ENCODE measurements around the gene ATF2. TPM values are rescaled to one million over a fixed set of nuclear protein-coding genes. Genes with fewer than 3 reads are reported as not detected.

Gene ATF2
- polyA plus RNA-seq, 6 donors from 2014 or later = 22.9 to 42.8 (median 35.4) TPM

DNA sequence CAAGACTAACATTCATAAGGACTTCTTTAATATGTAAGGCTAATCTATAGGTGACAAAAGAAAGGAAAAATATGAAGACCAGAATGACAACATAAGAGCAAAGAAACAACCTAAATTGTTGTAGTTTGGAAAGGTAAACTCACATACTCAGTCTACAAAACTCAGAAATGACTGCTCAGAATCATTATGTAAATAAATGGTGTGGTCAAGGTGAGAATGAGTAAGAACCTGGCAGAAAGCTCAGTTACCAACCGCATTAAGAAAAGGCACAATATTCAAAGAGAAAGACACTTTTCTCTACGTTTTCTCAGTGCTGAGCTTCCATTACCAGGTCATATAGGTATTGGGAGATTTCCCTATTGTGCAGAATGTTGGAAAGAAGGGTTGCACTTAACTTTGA lies 15.8 kb downstream of the ATF2 start:
- Mint-ChIP-seq H3K4me1 (peaks cover 19 to 35% (median 31%) of the 10 kb centered on the region in 3 donors), H3K27ac (peak overlapping the region in 2 of 6 donors; percentile 9 to 12), H3K9me3 (no peaks in the 10 kb centered on the region), H3K4me3 (no peak overlapping the region), H3K27me3 (no peaks in the 10 kb centered on the region), H3K36me3 (peaks cover 3 to 18% of the 10 kb centered on the region in 2 donors)
- no peak for ATAC-seq (ENCODE audit: low read depth in 2 of 2)
- DNase-seq = no peak

DNA sequence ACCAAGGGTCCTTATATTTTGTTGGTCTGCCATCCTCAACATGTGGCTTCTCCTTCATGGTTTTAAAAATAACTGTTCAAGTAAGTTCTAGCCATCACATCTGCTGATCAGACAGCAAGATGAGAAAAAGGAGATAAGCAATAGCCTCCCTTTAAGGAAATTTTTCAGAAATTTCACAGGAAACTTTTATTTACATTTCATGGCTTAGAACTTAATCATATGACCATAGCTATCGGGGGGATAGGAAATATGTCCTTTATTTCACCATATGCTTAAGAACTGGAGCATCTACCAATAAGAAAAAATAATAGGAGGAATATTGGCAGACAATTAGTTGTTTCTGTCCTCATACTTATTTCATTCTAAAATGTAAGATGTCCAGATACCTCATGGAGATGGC lies 16.2 kb downstream of the ATF2 start:
- Mint-ChIP-seq H3K4me3 (no peak overlapping the region), H3K27ac (no peak overlapping the region)

DNA sequence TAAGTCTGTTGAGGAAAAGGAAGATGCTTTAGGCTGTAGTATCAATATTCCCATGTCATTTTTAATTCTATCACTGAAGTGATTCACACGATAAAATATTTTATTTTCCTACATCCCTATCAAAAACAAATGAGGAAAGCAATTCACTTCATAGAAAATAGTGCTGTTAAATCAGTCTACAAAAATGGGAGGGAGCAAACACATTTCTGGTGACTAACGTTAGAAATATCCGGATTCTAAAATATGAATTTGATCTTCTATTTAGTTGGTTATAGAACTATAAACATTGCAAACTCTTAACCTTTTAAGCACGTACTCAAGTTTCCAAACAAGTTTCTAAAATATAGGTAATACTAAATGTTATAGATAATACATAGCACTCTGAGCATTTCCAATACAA lies 20.8 kb downstream of the ATF2 start:
- Mint-ChIP-seq H3K4me3 (no peak overlapping the region), H3K4me1 (peaks cover 26 to 36% (median 31%) of the 10 kb centered on the region in 3 donors), H3K27me3 (no peaks in the 10 kb centered on the region), H3K36me3 (peaks cover 5 to 18% of the 10 kb centered on the region in 2 donors), H3K27ac (no peak overlapping the region), H3K9me3 (no peaks in the 10 kb centered on the region)
- ATAC-seq (ENCODE audit: low read depth in 2 of 2) (no peak), DNase-seq (no peak)

More for the DNA sequence above, 16.2 kb downstream of the ATF2 start:
- H3K27me3 Mint-ChIP-seq = no peaks in the 10 kb centered on the region
- H3K4me1 Mint-ChIP-seq = peaks cover 16 to 32% (median 29%) of the 10 kb centered on the region in 3 donors
- DNase-seq (no peak), ATAC-seq (ENCODE audit: low read depth in 2 of 2) (no peak)
- no peaks in the 10 kb centered on the region for H3K9me3 Mint-ChIP-seq
- H3K36me3 Mint-ChIP-seq = peaks cover 3 to 18% of the 10 kb centered on the region in 2 donors

DNA sequence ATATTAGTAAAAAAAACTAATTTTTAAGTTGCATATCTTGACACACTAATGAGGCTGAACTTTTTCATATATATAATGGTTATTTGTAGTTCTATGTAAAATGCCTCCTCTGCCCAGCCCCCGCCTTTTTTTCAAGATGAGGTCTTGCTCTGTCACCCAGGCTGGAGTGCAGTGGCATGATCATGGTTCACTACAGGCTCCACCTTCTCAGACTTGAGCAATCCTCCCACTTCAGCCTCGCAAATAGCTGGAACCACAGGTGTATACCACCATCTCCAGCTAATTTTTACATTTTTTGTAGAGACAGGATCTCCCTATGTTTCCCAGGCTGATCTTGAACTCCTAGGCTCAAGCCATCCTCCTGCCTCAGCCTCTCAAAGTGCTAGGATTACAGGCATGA lies 24.3 kb downstream of the ATF2 start:
- Mint-ChIP-seq H3K4me1 (peaks cover 17 to 33% (median 25%) of the 10 kb centered on the region in 3 donors), H3K27me3 (no peaks in the 10 kb centered on the region), H3K36me3 (peaks cover 6% of the 10 kb centered on the region in 2 donors), H3K27ac (peak overlapping the region in 3 of 6 donors; percentile 1 to 66 (median 54)), H3K9me3 (no peaks in the 10 kb centered on the region), H3K4me3 (no peak overlapping the region)
- DNase-seq (no peak), ATAC-seq (ENCODE audit: low read depth in 2 of 2) (no peak)

DNA sequence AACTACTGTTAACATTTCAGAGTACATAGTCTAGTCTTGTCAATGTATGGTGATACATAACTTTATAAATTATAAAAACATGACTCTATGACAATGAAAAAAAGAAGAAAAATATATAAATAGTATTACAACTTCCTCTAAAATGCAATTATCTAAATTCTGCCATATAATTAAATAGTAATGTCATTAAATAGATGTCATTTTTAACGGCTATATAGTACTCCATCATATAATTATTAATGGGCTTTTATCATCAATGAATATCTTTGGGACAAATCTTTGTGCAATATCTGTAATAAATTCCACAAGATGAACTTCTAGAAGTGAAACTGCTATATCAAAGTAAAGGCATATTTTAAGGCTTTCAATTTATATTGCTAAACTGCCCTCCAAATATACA lies 24.8 kb downstream of the ATF2 start:
- no peak for DNase-seq
- Mint-ChIP-seq H3K4me3 (no peak overlapping the region), H3K36me3 (peaks cover 7 to 10% of the 10 kb centered on the region in 2 donors), H3K27me3 (no peaks in the 10 kb centered on the region), H3K27ac (no peak overlapping the region), H3K4me1 (peaks cover 18 to 37% (median 25%) of the 10 kb centered on the region in 3 donors), H3K9me3 (no peaks in the 10 kb centered on the region)
- no peak for ATAC-seq (ENCODE audit: low read depth in 2 of 2)

DNA sequence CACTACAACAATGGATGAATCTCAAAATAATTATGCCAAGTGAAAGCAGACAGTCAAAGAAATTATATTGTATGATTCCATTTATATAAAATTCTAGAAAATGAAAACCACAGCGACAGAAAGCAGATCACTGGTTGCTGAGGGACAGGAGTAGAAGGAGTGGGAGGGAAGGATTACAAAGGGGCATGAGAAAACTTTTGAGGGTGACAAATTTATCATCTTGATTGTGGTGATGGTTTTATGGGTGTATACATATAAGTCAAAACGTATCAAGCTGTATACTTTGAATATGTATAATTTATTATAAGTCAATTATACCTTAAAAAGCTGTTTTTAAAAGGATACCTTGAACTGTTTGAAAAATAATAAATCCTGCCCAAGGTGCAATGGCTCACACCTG lies 27.7 kb downstream of the ATF2 start:
- Mint-ChIP-seq H3K9me3 (no peaks in the 10 kb centered on the region), H3K4me3 (no peak overlapping the region), H3K27me3 (no peaks in the 10 kb centered on the region), H3K27ac (peak overlapping the region in 1 of 6 donors; percentile 80), H3K4me1 (peaks cover 19 to 55% (median 41%) of the 10 kb centered on the region in 3 donors), H3K36me3 (peaks cover 11% of the 10 kb centered on the region in 2 donors)
- no peak for DNase-seq
- no peak for ATAC-seq (ENCODE audit: low read depth in 2 of 2)

DNA sequence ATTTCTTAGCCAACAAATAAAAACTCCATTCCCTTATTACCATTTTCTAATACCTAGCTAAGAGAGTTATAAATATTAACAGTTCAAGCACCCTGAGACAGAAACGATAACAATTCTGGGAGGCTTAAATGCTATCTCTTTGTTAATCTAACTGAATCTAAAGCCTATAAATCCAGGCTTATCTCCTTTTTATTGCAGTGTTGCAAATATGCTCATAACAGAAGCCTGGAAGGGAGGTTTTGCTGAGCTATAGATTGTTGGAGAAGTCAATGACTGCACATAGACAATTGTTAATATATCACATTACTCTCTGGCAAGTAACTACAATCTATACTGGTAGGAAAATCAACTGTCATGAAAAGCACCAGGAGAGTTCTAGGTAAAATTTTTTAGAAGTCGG lies 30.2 kb downstream of the ATF2 start:
- H3K4me3 Mint-ChIP-seq = no peak overlapping the region
- no peak overlapping the region for H3K27ac Mint-ChIP-seq
- peaks cover 19 to 42% (median 39%) of the 10 kb centered on the region in 3 donors for H3K4me1 Mint-ChIP-seq
- H3K9me3 Mint-ChIP-seq = no peaks in the 10 kb centered on the region
- DNase-seq (no peak), ATAC-seq (ENCODE audit: low read depth in 2 of 2) (no peak)
- H3K27me3 Mint-ChIP-seq = no peaks in the 10 kb centered on the region
- H3K36me3 Mint-ChIP-seq = peaks cover 11 to 16% of the 10 kb centered on the region in 2 donors

DNA sequence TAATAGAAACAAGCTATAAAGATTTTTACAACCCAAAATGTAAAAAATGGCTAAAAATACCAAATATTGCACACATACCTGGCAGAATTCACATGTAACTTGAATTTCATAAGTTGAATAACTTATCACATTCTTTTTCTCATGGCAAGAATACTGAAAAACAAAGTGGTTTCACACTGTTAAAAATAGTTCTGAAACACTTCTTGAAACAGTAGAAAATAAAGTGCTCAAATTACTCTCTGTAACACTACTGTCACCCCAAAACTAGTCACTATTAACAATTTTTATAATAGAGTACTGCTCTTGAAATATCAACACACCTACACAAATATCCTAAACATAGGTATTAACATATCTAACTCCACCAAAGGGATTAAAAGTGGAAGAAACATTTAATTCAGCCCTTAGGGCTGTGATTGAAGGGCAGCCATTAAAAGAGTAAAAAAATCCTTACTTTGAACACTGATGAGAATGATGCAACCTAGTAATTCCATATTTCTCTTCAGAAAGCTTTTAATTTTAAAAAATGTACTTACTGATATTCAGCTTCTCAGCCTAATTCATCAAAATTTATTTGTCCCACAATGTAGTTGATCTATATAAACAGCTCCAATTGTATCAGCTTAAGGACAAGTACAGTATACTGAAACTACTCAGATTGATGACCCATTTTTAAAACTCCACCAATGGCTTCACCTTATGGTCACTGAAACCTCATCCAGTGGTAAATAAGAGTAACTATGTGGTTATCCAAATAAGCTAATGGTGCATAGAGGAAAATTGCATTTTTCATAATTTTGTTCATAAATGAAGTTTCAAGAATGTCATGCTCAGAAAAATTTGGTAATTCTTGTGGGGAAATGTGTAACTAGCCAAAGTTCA lies 31.4 kb downstream of the ATF2 start:
- no peak for DNase-seq
- no peak for ATAC-seq (ENCODE audit: low read depth in 2 of 2)
- peaks cover 14 to 36% (median 27%) of the 10 kb centered on the region in 3 donors for H3K4me1 Mint-ChIP-seq
- peak overlapping the region in 2 of 6 donors; percentile 58 to 72 for H3K27ac Mint-ChIP-seq
- peak overlapping the region in 1 of 8 donors; percentile 7 for H3K4me3 Mint-ChIP-seq
- no peaks in the 10 kb centered on the region for H3K9me3 Mint-ChIP-seq
- peaks cover 11 to 16% of the 10 kb centered on the region in 2 donors for H3K36me3 Mint-ChIP-seq
- H3K27me3 Mint-ChIP-seq = no peaks in the 10 kb centered on the region

DNA sequence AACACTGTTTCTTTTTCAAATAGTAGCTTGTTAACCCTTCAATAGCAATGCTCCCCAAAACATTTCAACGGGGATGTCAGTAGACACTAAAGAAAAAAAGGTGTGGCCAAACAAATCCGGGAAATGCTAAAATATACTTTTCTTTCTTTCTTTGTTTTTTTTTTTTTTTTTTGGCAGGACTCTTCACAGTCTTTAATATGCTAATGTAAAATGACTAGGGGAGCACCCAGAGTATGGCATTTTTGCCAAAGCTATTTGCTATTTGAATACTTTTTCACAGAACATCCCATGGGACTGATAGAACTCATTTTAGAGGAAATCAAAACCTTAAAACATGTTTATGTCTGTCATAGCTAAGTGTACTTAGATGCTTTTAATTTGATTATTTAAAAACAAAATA lies 32.1 kb downstream of the ATF2 start:
- Mint-ChIP-seq H3K36me3 (peaks cover 11 to 16% of the 10 kb centered on the region in 2 donors), H3K27ac (no peak overlapping the region), H3K4me1 (peaks cover 14 to 36% (median 25%) of the 10 kb centered on the region in 3 donors), H3K9me3 (no peaks in the 10 kb centered on the region), H3K4me3 (no peak overlapping the region), H3K27me3 (no peaks in the 10 kb centered on the region)
- no peak for DNase-seq
- no peak for ATAC-seq (ENCODE audit: low read depth in 2 of 2)

DNA sequence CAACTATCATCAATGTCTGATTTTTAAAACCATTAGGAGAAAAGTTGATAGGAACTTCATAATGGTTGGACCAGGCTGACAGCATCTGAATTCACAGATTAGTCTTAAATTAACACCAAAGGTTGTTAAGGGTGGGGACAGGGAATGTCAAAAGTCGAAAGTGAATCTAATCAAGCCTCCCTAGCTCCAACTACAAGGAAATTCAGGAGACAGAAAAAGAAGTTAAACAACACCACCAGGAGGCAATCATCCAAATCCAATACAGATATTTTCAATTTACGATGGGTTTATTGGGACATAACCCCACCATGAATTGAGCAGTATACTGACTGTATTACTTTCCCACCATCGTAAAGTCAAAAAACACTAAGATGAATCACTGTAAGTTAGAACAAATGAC lies 32.8 kb downstream of the ATF2 start:
- Mint-ChIP-seq H3K9me3 (no peaks in the 10 kb centered on the region), H3K36me3 (peaks cover 14 to 16% of the 10 kb centered on the region in 2 donors), H3K4me1 (peaks cover 14 to 36% (median 23%) of the 10 kb centered on the region in 3 donors), H3K27me3 (no peaks in the 10 kb centered on the region), H3K4me3 (no peak overlapping the region), H3K27ac (peak overlapping the region in 3 of 6 donors; percentile 8 to 56 (median 23))
- no peak for ATAC-seq (ENCODE audit: low read depth in 2 of 2)
- DNase-seq = no peak

DNA sequence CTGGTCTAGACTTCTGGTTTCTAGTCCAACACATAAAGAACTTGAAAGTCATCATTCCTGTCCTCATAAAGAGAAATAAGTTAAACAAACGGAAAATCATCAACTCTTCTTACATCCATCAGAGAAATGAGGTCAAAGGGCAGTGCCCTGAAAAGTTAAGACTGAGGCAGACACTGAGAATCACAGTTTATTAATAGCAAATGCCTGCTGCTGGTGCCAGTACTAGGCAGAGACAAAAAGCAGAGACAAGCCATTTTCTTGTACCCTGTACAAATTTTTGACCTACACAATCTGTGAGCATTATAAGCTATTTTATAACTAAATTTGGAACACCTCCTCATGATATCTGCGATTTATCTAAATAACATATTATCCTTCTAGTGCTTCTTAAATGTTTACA lies 36.8 kb downstream of the ATF2 start:
- peaks cover 17 to 22% of the 10 kb centered on the region in 2 donors for H3K36me3 Mint-ChIP-seq

DNA sequence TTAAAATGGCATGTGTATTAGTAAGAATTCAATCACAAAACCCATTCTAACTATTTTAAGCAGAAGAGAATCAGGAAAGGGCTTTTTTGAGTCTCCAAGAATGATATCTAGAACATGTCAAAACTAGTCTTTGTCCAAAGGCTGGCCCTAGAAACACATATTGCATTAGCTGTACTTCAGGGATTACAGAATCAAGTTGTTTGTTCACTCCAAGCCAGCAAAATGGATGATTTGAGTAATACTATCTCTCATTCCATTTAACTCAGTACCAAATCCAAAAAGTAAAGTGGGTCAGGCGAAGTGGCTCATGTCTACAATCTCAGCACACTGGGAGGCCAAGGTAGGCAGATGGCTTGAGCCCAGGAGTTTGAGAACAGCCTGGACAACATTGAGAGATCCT lies 41.3 kb downstream of the ATF2 start:
- Mint-ChIP-seq H3K9me3 (no peaks in the 10 kb centered on the region), H3K27ac (peak overlapping the region in 2 of 6 donors; percentile 4 to 20), H3K4me1 (peaks cover 0 to 18% (median 0%) of the 10 kb centered on the region in 3 donors), H3K4me3 (no peak overlapping the region), H3K27me3 (no peaks in the 10 kb centered on the region), H3K36me3 (peaks cover 8 to 21% of the 10 kb centered on the region in 2 donors)
- DNase-seq (no peak), ATAC-seq (ENCODE audit: low read depth in 2 of 2) (no peak)

More for the DNA sequence above, 36.8 kb downstream of the ATF2 start:
- ATAC-seq (ENCODE audit: low read depth in 2 of 2) = no peak
- Mint-ChIP-seq H3K27me3 (no peaks in the 10 kb centered on the region), H3K9me3 (no peaks in the 10 kb centered on the region), H3K27ac (peak overlapping the region in 1 of 6 donors; percentile 32), H3K4me3 (no peak overlapping the region), H3K4me1 (peaks cover 1 to 14% (median 11%) of the 10 kb centered on the region in 3 donors)
- no peak for DNase-seq

DNA sequence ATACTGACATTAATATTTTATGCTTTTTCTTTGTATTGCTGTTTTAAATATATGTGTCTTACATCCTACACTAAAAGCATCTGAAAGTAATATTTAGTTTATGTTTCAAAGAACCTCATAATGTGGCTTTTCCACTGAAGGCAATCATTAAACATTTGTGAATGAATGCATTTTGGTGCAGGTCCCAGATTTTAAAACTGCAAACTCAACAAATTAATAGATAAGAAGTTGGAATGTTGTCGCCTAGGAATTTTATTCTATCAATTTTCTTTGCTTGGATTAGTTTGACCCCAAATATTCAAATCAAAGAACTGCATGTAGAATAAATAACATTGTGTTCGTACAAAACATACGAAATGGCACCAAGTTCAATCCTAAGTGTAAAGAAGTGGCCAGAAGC lies 44.7 kb downstream of the ATF2 start:
- Mint-ChIP-seq H3K27me3 (no peaks in the 10 kb centered on the region), H3K27ac (peak overlapping the region in 1 of 6 donors; percentile 64), H3K4me1 (peaks cover 0 to 18% (median 0%) of the 10 kb centered on the region in 3 donors), H3K4me3 (no peak overlapping the region), H3K9me3 (no peaks in the 10 kb centered on the region), H3K36me3 (peaks cover 8 to 11% of the 10 kb centered on the region in 2 donors)
- ATAC-seq (ENCODE audit: low read depth in 2 of 2) = no peak
- no peak for DNase-seq

DNA sequence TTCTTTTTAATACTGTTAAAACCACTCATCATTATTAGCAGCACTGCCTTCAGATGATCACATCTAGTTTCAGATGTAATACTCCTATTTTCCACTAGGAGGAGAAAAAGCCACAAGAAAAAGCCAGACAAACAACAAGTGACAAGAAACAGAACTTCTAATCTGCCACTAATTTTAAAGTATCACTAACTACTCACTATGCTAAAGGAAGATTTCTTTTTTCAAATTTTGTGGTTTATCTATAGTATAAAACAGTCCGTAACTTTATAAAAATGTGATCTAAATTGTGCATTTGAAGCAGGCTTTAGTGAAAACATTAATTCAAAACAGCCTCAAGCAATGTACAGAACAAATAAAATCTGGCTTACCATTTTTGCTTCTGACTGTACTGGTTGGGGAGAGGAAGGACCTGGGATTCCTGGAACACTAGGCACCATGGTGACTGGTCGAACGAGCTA lies 56.8 kb downstream of the ATF2 start:
- Mint-ChIP-seq H3K27ac (peak overlapping the region in 3 of 6 donors; percentile 0 to 78 (median 28)), H3K27me3 (no peaks in the 10 kb centered on the region), H3K4me1 (no peaks in the 10 kb centered on the region)

More for the DNA sequence above, 56.8 kb downstream of the ATF2 start:
- ATAC-seq (ENCODE audit: low read depth in 2 of 2) = peak in 1 of 2 donors; percentile 35
- peak; percentile 30 for DNase-seq
- peaks cover 0 to 1% (median 0%) of the 10 kb centered on the region in 7 donors for H3K9me3 Mint-ChIP-seq
- no peak overlapping the region for H3K4me3 Mint-ChIP-seq
- peaks cover 4 to 9% of the 10 kb centered on the region in 2 donors for H3K36me3 Mint-ChIP-seq
